ENCODE results near the gene GCK.
"Not testable (repeated sequence)": the region's sequence is repeated elsewhere in the genome, so short reads cannot be mapped to it uniquely, and the experiment has no call there.

GCK gene

GRCh38 chr7:44173911-44174693 lies 15.1 kb downstream of the GCK start:
- TF ChIP-seq CTCF (IDR thresholded peaks at IDR 0.05; ENCODE audit: low read depth, low read length, missing control alignments) = no peak
- no peak overlapping the region for H3K4me3 ChIP-seq (ENCODE audit: low read depth, low read length)
- no peak for DNase-seq (ENCODE audit: low read depth)

GRCh38 chr7:44172803-44173424 lies 16.3 kb downstream of the GCK start:
- no peak overlapping the region for H3K4me3 ChIP-seq (ENCODE audit: low read depth, low read length)
- TF ChIP-seq CTCF (IDR thresholded peaks at IDR 0.05; ENCODE audit: low read depth, low read length, missing control alignments) = no peak
- DNase-seq (ENCODE audit: low read depth) = no peak

DNA sequence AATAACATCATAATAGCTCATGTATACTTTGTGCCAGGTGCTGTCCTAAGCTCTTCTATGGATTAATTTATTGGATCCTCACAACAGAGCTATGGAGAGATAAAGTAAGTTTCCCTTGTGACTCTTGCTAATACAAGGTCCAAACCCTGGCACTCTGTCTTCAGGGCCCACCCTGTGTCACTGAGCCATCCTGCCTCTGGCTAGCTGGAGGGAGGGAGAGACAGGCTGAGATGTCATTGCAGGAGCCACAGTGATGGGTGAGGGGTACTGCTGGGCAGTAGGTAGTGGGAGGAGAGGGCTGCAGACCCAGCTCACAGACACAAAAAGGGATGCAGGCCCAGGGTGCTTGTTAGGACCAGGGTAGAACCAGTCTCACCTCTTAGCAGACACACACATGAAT lies 16.9 kb downstream of the GCK start:
- no peak for TF ChIP-seq CTCF (IDR thresholded peaks at IDR 0.05; ENCODE audit: low read depth, low read length, missing control alignments)
- H3K4me3 ChIP-seq (ENCODE audit: low read depth, low read length) = no peak overlapping the region

DNA sequence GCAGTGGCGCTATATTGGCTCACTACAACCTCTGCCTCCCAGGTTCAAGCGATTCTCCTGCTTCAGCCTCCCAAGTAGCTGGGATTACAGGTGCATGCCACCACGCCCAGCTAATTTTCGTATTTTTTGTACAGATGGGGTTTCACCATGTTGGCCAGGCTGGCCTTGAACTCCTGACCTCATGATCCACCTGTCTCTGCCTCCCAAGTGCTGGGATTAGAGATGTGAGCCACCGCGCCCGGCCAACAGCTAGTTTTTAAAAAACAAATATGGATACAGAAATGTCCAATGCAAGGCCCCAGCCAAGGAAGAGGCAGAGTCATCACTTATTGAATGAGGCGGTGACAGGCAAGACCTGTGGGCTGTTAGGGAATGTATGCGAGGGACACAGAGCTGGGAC lies 17.3 kb downstream of the GCK start:
- DNase-seq (ENCODE audit: low read depth); H3K4me3 ChIP-seq (ENCODE audit: low read depth, low read length): not testable (repeated sequence)

More for the DNA sequence above, 16.9 kb downstream of the GCK start:
- no peak for DNase-seq (ENCODE audit: low read depth)

DNA sequence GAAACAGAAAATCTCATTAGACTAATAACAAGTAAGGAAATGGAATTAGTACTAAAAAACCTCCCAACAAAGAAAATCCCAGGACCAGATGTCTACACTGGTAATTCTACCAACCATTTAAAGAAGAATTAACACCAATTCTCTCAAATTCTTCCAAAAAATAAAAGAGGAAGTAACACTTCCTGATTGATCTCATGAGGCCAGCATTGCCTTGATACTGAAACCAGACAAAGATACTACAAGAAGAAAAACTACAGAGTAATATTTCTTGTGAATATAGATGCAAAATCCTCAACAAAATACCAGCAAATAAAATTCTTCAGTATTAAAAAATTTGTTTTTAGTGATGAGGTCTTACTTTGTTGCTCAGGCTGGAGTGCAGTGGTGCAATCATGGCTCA lies 21.3 kb downstream of the GCK start:
- peak; percentile 13 for DNase-seq (ENCODE audit: low read depth)
- no peak overlapping the region for H3K4me3 ChIP-seq (ENCODE audit: low read depth, low read length)
- no peak for TF ChIP-seq CTCF (IDR thresholded peaks at IDR 0.05; ENCODE audit: low read depth, low read length, missing control alignments)

DNA sequence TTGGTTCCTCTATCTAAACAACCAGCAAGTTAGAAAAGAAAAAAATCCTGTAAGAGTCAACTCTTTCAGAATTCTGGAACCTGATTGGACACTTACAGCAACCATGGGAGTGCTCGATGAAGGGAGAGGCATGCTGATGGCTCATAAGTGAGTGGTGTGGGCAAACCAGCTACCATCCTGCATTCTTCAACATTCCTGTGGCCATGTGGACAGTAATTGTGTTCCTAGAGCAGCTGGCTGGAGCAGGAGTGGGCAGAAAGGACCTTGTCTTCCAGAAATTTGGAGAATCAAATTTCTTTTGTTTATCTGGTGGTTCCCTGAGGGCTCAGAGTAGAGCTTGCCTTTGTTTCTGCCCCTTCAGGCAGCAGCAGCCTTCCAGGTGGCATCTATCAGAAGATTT lies 25.6 kb downstream of the GCK start:
- TF ChIP-seq CTCF (IDR thresholded peaks at IDR 0.05; ENCODE audit: low read depth, low read length, missing control alignments) = no peak
- DNase-seq (ENCODE audit: low read depth) = no peak
- no peak overlapping the region for H3K4me3 ChIP-seq (ENCODE audit: low read depth, low read length)

- no peak overlapping the region for H3K4me3 ChIP-seq (ENCODE audit: low read depth, low read length)
- no peak for DNase-seq (ENCODE audit: low read depth)
- no peak for TF ChIP-seq CTCF (IDR thresholded peaks at IDR 0.05; ENCODE audit: low read depth, low read length, missing control alignments)
Observed at GRCh38 chr7:44162785-44163395, 26.3 kb downstream of the GCK start.

All from GM12864 (cell line).